ENCODE measurements around the gene CD6.

- TF ChIP-seq EZH2phosphoT487 (IDR thresholded peaks at IDR 0.05) (no peak), CTCF (IDR thresholded peaks at IDR 0.05) (no peak)
Observed at GRCh38 chr11:61037441-61038093, 66.1 kb downstream of the CD6 start.
